ENCODE data around the gene TAF1A.
"Not testable (repeated sequence)": the region's sequence is repeated elsewhere in the genome, so short reads cannot be mapped to it uniquely, and the experiment has no call there.

The TAF1A gene

GRCh38 chr1:222589462-222590302, at the start of gene TAF1A:
TSS of gene TAF1A (minus strand) at chr1:222589933.
- DNase-seq = peak; percentile 81

GRCh38 chr1:222634180-222635013, 44.7 kb upstream of the TAF1A start:
- DNase-seq = peak; percentile 72

- no peak for DNase-seq
Measured at GRCh38 chr1:222632749-222633148, 43.0 kb upstream of the TAF1A start.

- no peak for DNase-seq
Measured at GRCh38 chr1:222631611-222632208, 42.0 kb upstream of the TAF1A start.

GRCh38 chr1:222629921-222630535, 40.3 kb upstream of the TAF1A start:
- no peak for DNase-seq

GRCh38 chr1:222627232-222627631, 37.5 kb upstream of the TAF1A start:
- no peak for DNase-seq

GRCh38 chr1:222624214-222624613, 34.5 kb upstream of the TAF1A start:
- no peak for DNase-seq

- DNase-seq = no peak
Measured at GRCh38 chr1:222623458-222623857, 33.7 kb upstream of the TAF1A start.

- DNase-seq = no peak
Measured at GRCh38 chr1:222622765-222623164, 33.0 kb upstream of the TAF1A start.

- no peak for DNase-seq
Measured at GRCh38 chr1:222620566-222620965, 30.8 kb upstream of the TAF1A start.

- DNase-seq = peak; percentile 46
Measured at GRCh38 chr1:222618880-222619596, 29.3 kb upstream of the TAF1A start.

GRCh38 chr1:222618001-222618879, 28.5 kb upstream of the TAF1A start, which contains the start of gene MIA3:
TSS of gene MIA3 (plus strand) at chr1:222618097. CDS start at chr1:222618111, 14 bp downstream.
- peak; percentile 48 for DNase-seq

GRCh38 chr1:222617367-222617951, 27.7 kb upstream of the TAF1A start:
- peak; percentile 94 for DNase-seq

GRCh38 chr1:222616525-222616924, 26.8 kb upstream of the TAF1A start:
- no peak for DNase-seq

GRCh38 chr1:222613627-222614026, 23.9 kb upstream of the TAF1A start:
- DNase-seq = no peak

- DNase-seq = no peak
Measured at GRCh38 chr1:222610728-222611127, 21.0 kb upstream of the TAF1A start.

GRCh38 chr1:222609111-222609510, 19.4 kb upstream of the TAF1A start:
- not testable (repeated sequence) for DNase-seq

- no peak for DNase-seq
Measured at GRCh38 chr1:222606757-222607156, 17.0 kb upstream of the TAF1A start.

GRCh38 chr1:222601257-222601656, 11.5 kb upstream of the TAF1A start:
- DNase-seq = no peak

GRCh38 chr1:222600281-222600680, 10.5 kb upstream of the TAF1A start:
- no peak for DNase-seq

GRCh38 chr1:222596696-222597095, 7.0 kb upstream of the TAF1A start:
- DNase-seq = no peak
